ENCODE results near the gene LRP1B.

The LRP1B gene

GRCh38 chr2:142140434-142140845 lies 9.6 kb upstream of the LRP1B start:
- no peaks in the 10 kb centered on the region for H3K36me3 ChIP-seq (ENCODE audit: control insufficient read depth, insufficient read depth, low read length, severe bottlenecking)

GRCh38 chr2:142139384-142139783 lies 8.6 kb upstream of the LRP1B start:
- H3K4me3 ChIP-seq (ENCODE audit: low read length) = no peak overlapping the region
- no peaks in the 10 kb centered on the region for H3K27me3 ChIP-seq (replicated peaks; ENCODE audit: control insufficient read depth, insufficient read depth, low read length)
- no peaks in the 10 kb centered on the region for H3K9me3 ChIP-seq (ENCODE audit: control insufficient read depth, low read length)
- no peaks in the 10 kb centered on the region for H3K36me3 ChIP-seq (ENCODE audit: control insufficient read depth, insufficient read depth, low read length, severe bottlenecking)
- no peak for DNase-seq (ENCODE audit: low read depth)
- no peak overlapping the region for H3K9ac ChIP-seq (ENCODE audit: low read length)
- H3K4me1 ChIP-seq (ENCODE audit: control insufficient read depth, insufficient read depth, low read length) = peaks cover 4% of the 10 kb centered on the region

More at GRCh38 chr2:142140434-142140845, 9.6 kb upstream of the LRP1B start:
- no peaks in the 10 kb centered on the region for H3K27me3 ChIP-seq (replicated peaks; ENCODE audit: control insufficient read depth, insufficient read depth, low read length)
- H3K9ac ChIP-seq (ENCODE audit: low read length) = no peak overlapping the region
- no peak overlapping the region for H3K4me3 ChIP-seq (ENCODE audit: low read length)
- no peaks in the 10 kb centered on the region for H3K9me3 ChIP-seq (ENCODE audit: control insufficient read depth, low read length)
- peaks cover 4% of the 10 kb centered on the region for H3K4me1 ChIP-seq (ENCODE audit: control insufficient read depth, insufficient read depth, low read length)
- peak; percentile 81 for DNase-seq (ENCODE audit: low read depth)

- Histone ChIP-seq H3K36me3 (ENCODE audit: control insufficient read depth, insufficient read depth, low read length, severe bottlenecking) (no peaks in the 10 kb centered on the region), H3K27me3 (replicated peaks; ENCODE audit: control insufficient read depth, insufficient read depth, low read length) (peaks cover 6% of the 10 kb centered on the region), H3K9me3 (ENCODE audit: control insufficient read depth, low read length) (no peaks in the 10 kb centered on the region), H3K4me3 (ENCODE audit: low read length) (no peak overlapping the region), H3K9ac (ENCODE audit: low read length) (no peak overlapping the region), H3K4me1 (ENCODE audit: control insufficient read depth, insufficient read depth, low read length) (peaks cover 4% of the 10 kb centered on the region)
- DNase-seq (ENCODE audit: low read depth) = no peak
These were observed 5.8 kb upstream of the LRP1B start for GRCh38 chr2:142136571-142136970.

- H3K36me3 ChIP-seq (ENCODE audit: control insufficient read depth, insufficient read depth, low read length, severe bottlenecking) = no peaks in the 10 kb centered on the region
- H3K4me1 ChIP-seq (ENCODE audit: control insufficient read depth, insufficient read depth, low read length) = peaks cover 19% of the 10 kb centered on the region
- no peak overlapping the region for H3K4me3 ChIP-seq (ENCODE audit: low read length)
These were observed 4.1 kb upstream of the LRP1B start for GRCh38 chr2:142134911-142135310.

GRCh38 chr2:142130111-142131009 lies 456 bp downstream of the LRP1B start:
- no peaks in the 10 kb centered on the region for H3K9me3 ChIP-seq (ENCODE audit: control insufficient read depth, low read length)
- H3K4me1 ChIP-seq (ENCODE audit: control insufficient read depth, insufficient read depth, low read length) = peaks cover 18% of the 10 kb centered on the region
- no peaks in the 10 kb centered on the region for H3K36me3 ChIP-seq (ENCODE audit: control insufficient read depth, insufficient read depth, low read length, severe bottlenecking)
- DNase-seq (ENCODE audit: low read depth) = peak; percentile 85
- H3K4me3 ChIP-seq (ENCODE audit: low read length) = peak overlapping the region; percentile 82
- H3K27me3 ChIP-seq (replicated peaks; ENCODE audit: control insufficient read depth, insufficient read depth, low read length) = peaks cover 12% of the 10 kb centered on the region
- peak overlapping the region; percentile 66 for H3K9ac ChIP-seq (ENCODE audit: low read length)

More at GRCh38 chr2:142134911-142135310, 4.1 kb upstream of the LRP1B start:
- Histone ChIP-seq H3K9me3 (ENCODE audit: control insufficient read depth, low read length) (no peaks in the 10 kb centered on the region), H3K27me3 (replicated peaks; ENCODE audit: control insufficient read depth, insufficient read depth, low read length) (peaks cover 9% of the 10 kb centered on the region), H3K9ac (ENCODE audit: low read length) (no peak overlapping the region)
- no peak for DNase-seq (ENCODE audit: low read depth)

GRCh38 chr2:142128105-142128504 lies 2.7 kb downstream of the LRP1B start:
- no peak overlapping the region for H3K4me3 ChIP-seq (ENCODE audit: low read length)
- H3K9me3 ChIP-seq (ENCODE audit: control insufficient read depth, low read length) = no peaks in the 10 kb centered on the region
- no peak overlapping the region for H3K9ac ChIP-seq (ENCODE audit: low read length)
- no peak for DNase-seq (ENCODE audit: low read depth)
- H3K27me3 ChIP-seq (replicated peaks; ENCODE audit: control insufficient read depth, insufficient read depth, low read length) = peaks cover 11% of the 10 kb centered on the region
- H3K4me1 ChIP-seq (ENCODE audit: control insufficient read depth, insufficient read depth, low read length) = peaks cover 18% of the 10 kb centered on the region
- H3K36me3 ChIP-seq (ENCODE audit: control insufficient read depth, insufficient read depth, low read length, severe bottlenecking) = no peaks in the 10 kb centered on the region

- H3K27me3 ChIP-seq (replicated peaks; ENCODE audit: control insufficient read depth, insufficient read depth, low read length) = peaks cover 6% of the 10 kb centered on the region
- no peaks in the 10 kb centered on the region for H3K36me3 ChIP-seq (ENCODE audit: control insufficient read depth, insufficient read depth, low read length, severe bottlenecking)
- H3K4me1 ChIP-seq (ENCODE audit: control insufficient read depth, insufficient read depth, low read length) = peaks cover 18% of the 10 kb centered on the region
- no peak overlapping the region for H3K4me3 ChIP-seq (ENCODE audit: low read length)
- no peaks in the 10 kb centered on the region for H3K9me3 ChIP-seq (ENCODE audit: control insufficient read depth, low read length)
- no peak overlapping the region for H3K9ac ChIP-seq (ENCODE audit: low read length)
- DNase-seq (ENCODE audit: low read depth) = no peak
These were observed 3.6 kb downstream of the LRP1B start for GRCh38 chr2:142127248-142127647.

- peaks cover under 1% of the 10 kb centered on the region for H3K4me1 ChIP-seq (ENCODE audit: control insufficient read depth, insufficient read depth, low read length)
- no peak overlapping the region for H3K4me3 ChIP-seq (ENCODE audit: low read length)
- H3K9me3 ChIP-seq (ENCODE audit: control insufficient read depth, low read length) = no peaks in the 10 kb centered on the region
- H3K27me3 ChIP-seq (replicated peaks; ENCODE audit: control insufficient read depth, insufficient read depth, low read length) = peaks cover 1% of the 10 kb centered on the region
- DNase-seq (ENCODE audit: low read depth) = no peak
- H3K9ac ChIP-seq (ENCODE audit: low read length) = no peak overlapping the region
- no peaks in the 10 kb centered on the region for H3K36me3 ChIP-seq (ENCODE audit: control insufficient read depth, insufficient read depth, low read length, severe bottlenecking)
These were observed 6.1 kb downstream of the LRP1B start for GRCh38 chr2:142124706-142125105.

- no peaks in the 10 kb centered on the region for H3K9me3 ChIP-seq (ENCODE audit: control insufficient read depth, low read length)
- H3K9ac ChIP-seq (ENCODE audit: low read length) = no peak overlapping the region
- no peaks in the 10 kb centered on the region for H3K27me3 ChIP-seq (replicated peaks; ENCODE audit: control insufficient read depth, insufficient read depth, low read length)
- no peak for DNase-seq (ENCODE audit: low read depth)
- no peaks in the 10 kb centered on the region for H3K4me1 ChIP-seq (ENCODE audit: control insufficient read depth, insufficient read depth, low read length)
- no peak overlapping the region for H3K4me3 ChIP-seq (ENCODE audit: low read length)
- no peaks in the 10 kb centered on the region for H3K36me3 ChIP-seq (ENCODE audit: control insufficient read depth, insufficient read depth, low read length, severe bottlenecking)
These were observed 11.5 kb downstream of the LRP1B start for GRCh38 chr2:142119347-142119746.

- H3K9ac ChIP-seq (ENCODE audit: low read length) = no peak overlapping the region
- H3K27me3 ChIP-seq (replicated peaks; ENCODE audit: control insufficient read depth, insufficient read depth, low read length) = no peaks in the 10 kb centered on the region
- no peaks in the 10 kb centered on the region for H3K9me3 ChIP-seq (ENCODE audit: control insufficient read depth, low read length)
- peak; percentile 80 for DNase-seq (ENCODE audit: low read depth)
- H3K36me3 ChIP-seq (ENCODE audit: control insufficient read depth, insufficient read depth, low read length, severe bottlenecking) = no peaks in the 10 kb centered on the region
- peaks cover 5% of the 10 kb centered on the region for H3K4me1 ChIP-seq (ENCODE audit: control insufficient read depth, insufficient read depth, low read length)
- no peak overlapping the region for H3K4me3 ChIP-seq (ENCODE audit: low read length)
These were observed 18.0 kb downstream of the LRP1B start for GRCh38 chr2:142112757-142113221.

- H3K4me1 ChIP-seq (ENCODE audit: control insufficient read depth, insufficient read depth, low read length) = no peaks in the 10 kb centered on the region
These were observed 26.6 kb downstream of the LRP1B start for GRCh38 chr2:142104134-142104758.

More at GRCh38 chr2:142104134-142104758, 26.6 kb downstream of the LRP1B start:
- H3K4me3 ChIP-seq (ENCODE audit: low read length) = no peak overlapping the region
- no peaks in the 10 kb centered on the region for H3K36me3 ChIP-seq (ENCODE audit: control insufficient read depth, insufficient read depth, low read length, severe bottlenecking)
- H3K27me3 ChIP-seq (replicated peaks; ENCODE audit: control insufficient read depth, insufficient read depth, low read length) = no peaks in the 10 kb centered on the region
- H3K9me3 ChIP-seq (ENCODE audit: control insufficient read depth, low read length) = no peaks in the 10 kb centered on the region
- H3K9ac ChIP-seq (ENCODE audit: low read length) = no peak overlapping the region
- DNase-seq (ENCODE audit: low read depth) = no peak
